C4-2B (cell line): Measurements from ENCODE around the gene DHRS3.

Experiments
- H3K27ac ChIP-seq: fragments of 450-650 bp; 2 replicates; pipeline ENCODE4 v1.5.1; 2017
- CTCF ChIP-seq: fragments of 450-650 bp; conservative IDR thresholded peaks from 2 replicates; pipeline ENCODE4 v1.5.1; 2017; ENCODE audit warnings: mild to moderate bottlenecking
- ZFX ChIP-seq: fragments of 450-650 bp; IDR thresholded peaks from 2 replicates; pipeline ENCODE4 v1.6.1; 2017

DHRS3 gene

GRCh38 chr1:12629511-12629956 is 11.5 kb upstream of the DHRS3 start:
- H3K27ac ChIP-seq, result no peak overlapping the region

GRCh38 chr1:12627296-12627695 is 9.3 kb upstream of the DHRS3 start:
- no peak overlapping the region for H3K27ac ChIP-seq
- TF ChIP-seq CTCF (no peak), ZFX (no peak)

More at GRCh38 chr1:12629511-12629956, 11.5 kb upstream of the DHRS3 start:
- TF ChIP-seq ZFX, result no peak
- no peak for TF ChIP-seq CTCF

- no peak overlapping the region for H3K27ac ChIP-seq
- no peak for TF ChIP-seq ZFX
- no peak for TF ChIP-seq CTCF
Observed at GRCh38 chr1:12626888-12627287, 8.9 kb upstream of the DHRS3 start.

- no peak for TF ChIP-seq CTCF
- TF ChIP-seq ZFX, result no peak
- H3K27ac ChIP-seq, result no peak overlapping the region
Observed at GRCh38 chr1:12625276-12625675, 7.3 kb upstream of the DHRS3 start.

GRCh38 chr1:12622506-12622905 is 4.5 kb upstream of the DHRS3 start:
- no peak overlapping the region for H3K27ac ChIP-seq
- TF ChIP-seq CTCF (no peak), ZFX (no peak)

- H3K27ac ChIP-seq, result no peak overlapping the region
- TF ChIP-seq ZFX, result no peak
- TF ChIP-seq CTCF, result no peak
Observed at GRCh38 chr1:12621346-12622335, 3.6 kb upstream of the DHRS3 start.

GRCh38 chr1:12620931-12621330 is 2.9 kb upstream of the DHRS3 start:
- no peak overlapping the region for H3K27ac ChIP-seq
- TF ChIP-seq CTCF (no peak), ZFX (no peak)
